SK-N-SH treated with all-trans-retinoic acid at 6 μM for 48 hours (cell line): ENCODE data around the gene XKR3.

Source experiments
- ARNTL ChIP-seq: fragments of 450-650 bp; formaldehyde crosslinking; IDR thresholded peaks from 2 replicates; pipeline ENCODE4 v1.5.0; 2020; ENCODE audit warnings: low read depth, mild to moderate bottlenecking, moderate library complexity, borderline replicate concordance
- BACH2 ChIP-seq: fragments of 250-450 bp; sonication (Bioruptor Pico); IDR thresholded peaks from 2 replicates; pipeline ENCODE4 v1.9.0; 2021; ENCODE audit warnings: mild to moderate bottlenecking, borderline replicate concordance
- CSDC2 ChIP-seq: fragments of 250-450 bp; sonication (Bioruptor Pico); IDR thresholded peaks from 2 replicates; pipeline ENCODE4 v1.5.0; 2020; ENCODE audit warnings: mild to moderate bottlenecking, moderate library complexity
- PPARA ChIP-seq: fragments of 250-450 bp; sonication (Bioruptor Pico); IDR thresholded peaks from 2 replicates; pipeline ENCODE4 v1.5.0; 2020; ENCODE audit warnings: mild to moderate bottlenecking, borderline replicate concordance
- RARB ChIP-seq: fragments of 250-450 bp; sonication (Bioruptor Pico); IDR thresholded peaks from 2 replicates; pipeline ENCODE4 v1.8.0; 2021; ENCODE audit warnings: mild to moderate bottlenecking, moderate library complexity
- SNAI2 ChIP-seq: fragments of 250-450 bp; sonication (Bioruptor Pico); IDR thresholded peaks from 2 replicates; pipeline ENCODE4 v1.5.0; 2020; ENCODE audit warnings: mild to moderate bottlenecking, moderate library complexity
- TOX ChIP-seq: fragments of 250-450 bp; sonication (Bioruptor Pico); IDR thresholded peaks from 2 replicates; pipeline ENCODE4 v1.8.0; 2021; ENCODE audit warnings: mild to moderate bottlenecking, moderate library complexity, borderline replicate concordance
- ZFP3 ChIP-seq: fragments of 250-450 bp; sonication (Bioruptor Pico); IDR thresholded peaks from 2 replicates; pipeline ENCODE4 v1.5.0; 2020; ENCODE audit warnings: mild to moderate bottlenecking, moderate library complexity
- ZNF565 ChIP-seq: fragments of 450-650 bp; formaldehyde crosslinking; conservative IDR thresholded peaks from 2 replicates; pipeline ENCODE4 v1.5.0; 2020; ENCODE audit warnings: low read depth, mild to moderate bottlenecking, moderate library complexity
- TF ChIP-seq, protein P1 (sequence below): fragments of 250-450 bp; sonication (Bioruptor Pico); IDR thresholded peaks from 2 replicates; pipeline ENCODE4 v1.8.0; 2020; ENCODE audit warnings: mild to moderate bottlenecking, moderate library complexity, borderline replicate concordance
- TF ChIP-seq, protein P2 (sequence below): fragments of 250-450 bp; sonication (Bioruptor Pico); IDR thresholded peaks from 2 replicates; pipeline ENCODE4 v1.5.1; 2020; ENCODE audit warnings: low read depth, mild to moderate bottlenecking, moderate library complexity
- TF ChIP-seq, protein P3 (sequence below): fragments of 250-450 bp; sonication (Bioruptor Pico); IDR thresholded peaks from 2 replicates; pipeline ENCODE4 v1.8.0; 2021; ENCODE audit warnings: low read depth, mild to moderate bottlenecking, moderate library complexity, borderline replicate concordance

DNA sequence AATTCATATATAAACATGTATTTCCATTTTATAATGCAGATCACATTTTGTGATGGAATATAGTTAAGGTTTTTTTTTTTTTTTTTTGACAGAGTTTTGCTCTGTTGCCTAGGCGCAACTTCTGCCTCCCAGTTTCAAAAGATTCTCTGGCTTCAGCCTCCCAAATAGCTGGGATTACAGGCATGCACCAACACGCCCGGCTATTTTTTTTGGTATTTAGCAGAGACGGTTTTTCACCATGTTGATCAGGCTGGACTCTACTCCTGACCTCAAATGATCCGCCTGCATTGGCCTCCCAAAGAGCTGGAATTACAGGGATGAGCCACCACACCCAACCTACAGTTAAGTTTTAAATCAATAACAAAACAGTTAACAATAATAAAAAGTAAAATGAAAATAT, 18.8 kb downstream of the XKR3 start:
- no peak for TF ChIP-seq TOX (CRISPR knock-in tag)
- no peak for TF ChIP-seq SNAI2
- TF ChIP-seq, protein P1, sequence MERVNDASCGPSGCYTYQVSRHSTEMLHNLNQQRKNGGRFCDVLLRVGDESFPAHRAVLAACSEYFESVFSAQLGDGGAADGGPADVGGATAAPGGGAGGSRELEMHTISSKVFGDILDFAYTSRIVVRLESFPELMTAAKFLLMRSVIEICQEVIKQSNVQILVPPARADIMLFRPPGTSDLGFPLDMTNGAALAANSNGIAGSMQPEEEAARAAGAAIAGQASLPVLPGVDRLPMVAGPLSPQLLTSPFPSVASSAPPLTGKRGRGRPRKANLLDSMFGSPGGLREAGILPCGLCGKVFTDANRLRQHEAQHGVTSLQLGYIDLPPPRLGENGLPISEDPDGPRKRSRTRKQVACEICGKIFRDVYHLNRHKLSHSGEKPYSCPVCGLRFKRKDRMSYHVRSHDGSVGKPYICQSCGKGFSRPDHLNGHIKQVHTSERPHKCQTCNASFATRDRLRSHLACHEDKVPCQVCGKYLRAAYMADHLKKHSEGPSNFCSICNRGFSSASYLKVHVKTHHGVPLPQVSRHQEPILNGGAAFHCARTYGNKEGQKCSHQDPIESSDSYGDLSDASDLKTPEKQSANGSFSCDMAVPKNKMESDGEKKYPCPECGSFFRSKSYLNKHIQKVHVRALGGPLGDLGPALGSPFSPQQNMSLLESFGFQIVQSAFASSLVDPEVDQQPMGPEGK (CRISPR knock-in tag) = no peak
- no peak for TF ChIP-seq ZNF565
- TF ChIP-seq, protein P2, sequence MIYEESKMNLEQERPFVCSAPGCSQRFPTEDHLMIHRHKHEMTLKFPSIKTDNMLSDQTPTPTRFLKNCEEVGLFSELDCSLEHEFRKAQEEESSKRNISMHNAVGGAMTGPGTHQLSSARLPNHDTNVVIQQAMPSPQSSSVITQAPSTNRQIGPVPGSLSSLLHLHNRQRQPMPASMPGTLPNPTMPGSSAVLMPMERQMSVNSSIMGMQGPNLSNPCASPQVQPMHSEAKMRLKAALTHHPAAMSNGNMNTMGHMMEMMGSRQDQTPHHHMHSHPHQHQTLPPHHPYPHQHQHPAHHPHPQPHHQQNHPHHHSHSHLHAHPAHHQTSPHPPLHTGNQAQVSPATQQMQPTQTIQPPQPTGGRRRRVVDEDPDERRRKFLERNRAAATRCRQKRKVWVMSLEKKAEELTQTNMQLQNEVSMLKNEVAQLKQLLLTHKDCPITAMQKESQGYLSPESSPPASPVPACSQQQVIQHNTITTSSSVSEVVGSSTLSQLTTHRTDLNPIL = no peak
- TF ChIP-seq RARB (CRISPR knock-in tag) = no peak
- TF ChIP-seq, protein P3, sequence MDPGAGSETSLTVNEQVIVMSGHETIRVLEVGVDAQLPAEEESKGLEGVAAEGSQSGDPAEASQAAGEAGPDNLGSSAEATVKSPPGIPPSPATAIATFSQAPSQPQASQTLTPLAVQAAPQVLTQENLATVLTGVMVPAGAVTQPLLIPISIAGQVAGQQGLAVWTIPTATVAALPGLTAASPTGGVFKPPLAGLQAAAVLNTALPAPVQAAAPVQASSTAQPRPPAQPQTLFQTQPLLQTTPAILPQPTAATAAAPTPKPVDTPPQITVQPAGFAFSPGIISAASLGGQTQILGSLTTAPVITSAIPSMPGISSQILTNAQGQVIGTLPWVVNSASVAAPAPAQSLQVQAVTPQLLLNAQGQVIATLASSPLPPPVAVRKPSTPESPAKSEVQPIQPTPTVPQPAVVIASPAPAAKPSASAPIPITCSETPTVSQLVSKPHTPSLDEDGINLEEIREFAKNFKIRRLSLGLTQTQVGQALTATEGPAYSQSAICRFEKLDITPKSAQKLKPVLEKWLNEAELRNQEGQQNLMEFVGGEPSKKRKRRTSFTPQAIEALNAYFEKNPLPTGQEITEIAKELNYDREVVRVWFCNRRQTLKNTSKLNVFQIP (CRISPR knock-in tag) = no peak
- TF ChIP-seq BACH2 = no peak
- no peak for TF ChIP-seq PPARA (CRISPR knock-in tag)
- no peak for TF ChIP-seq CSDC2 (CRISPR knock-in tag)
- TF ChIP-seq ARNTL (CRISPR knock-in tag) = no peak
- TF ChIP-seq ZFP3 (CRISPR knock-in tag) = no peak
